HG02885 (cell line): Measurements from ENCODE around the gene RNF182.
"Not testable (repeated sequence)": the region's sequence is repeated elsewhere in the genome, so short reads cannot be mapped to it uniquely, and the experiment has no call there.

Experiments
- ATAC-seq: cut with Tn5 transposase; IDR thresholded peaks from one replicate; pipeline ENCODE4 v1.9.1; 2021; ENCODE audit warnings: mild to moderate bottlenecking; ENCODE audit not compliant: unreplicated experiment, poor library complexity

RNF182 gene

GRCh38 chr6:13924949-13925881 is at the start of gene RNF182:
TSS of gene RNF182 (plus strand) at chr6:13924952. CDS start at chr6:13977120, 52,168 bp downstream.
- no peak for ATAC-seq

GRCh38 chr6:13877051-13877450 is 47.7 kb upstream of the RNF182 start:
- ATAC-seq = no peak

- ATAC-seq = not testable (repeated sequence)
Observed at GRCh38 chr6:13880061-13880663, 44.6 kb upstream of the RNF182 start.

- ATAC-seq = no peak
Observed at GRCh38 chr6:13881621-13882165, 43.1 kb upstream of the RNF182 start.

- no peak for ATAC-seq
Observed at GRCh38 chr6:13883966-13884365, 40.8 kb upstream of the RNF182 start.

GRCh38 chr6:13884397-13884796 is 40.4 kb upstream of the RNF182 start:
- no peak for ATAC-seq

- ATAC-seq = no peak
Observed at GRCh38 chr6:13885601-13886000, 39.2 kb upstream of the RNF182 start.

GRCh38 chr6:13886949-13887348 is 37.8 kb upstream of the RNF182 start:
- no peak for ATAC-seq

- no peak for ATAC-seq
Observed at GRCh38 chr6:13892017-13892645, 32.6 kb upstream of the RNF182 start.

- ATAC-seq = no peak
Observed at GRCh38 chr6:13902922-13903321, 21.8 kb upstream of the RNF182 start.

- no peak for ATAC-seq
Observed at GRCh38 chr6:13903364-13903763, 21.4 kb upstream of the RNF182 start.

GRCh38 chr6:13907001-13907350 is 17.8 kb upstream of the RNF182 start:
- no peak for ATAC-seq

- ATAC-seq = no peak
Observed at GRCh38 chr6:13907614-13908215, 17.0 kb upstream of the RNF182 start.

GRCh38 chr6:13908955-13909381 is 15.8 kb upstream of the RNF182 start:
- peak; percentile 53 for ATAC-seq

- no peak for ATAC-seq
Observed at GRCh38 chr6:13910443-13910842, 14.3 kb upstream of the RNF182 start.

GRCh38 chr6:13911337-13911736 is 13.4 kb upstream of the RNF182 start:
- ATAC-seq = no peak

GRCh38 chr6:13913226-13914001 is 11.3 kb upstream of the RNF182 start:
- no peak for ATAC-seq

GRCh38 chr6:13914351-13914750 is 10.4 kb upstream of the RNF182 start:
- ATAC-seq = no peak

GRCh38 chr6:13915561-13916229 is 9.1 kb upstream of the RNF182 start:
- no peak for ATAC-seq
